IMR-90 (cell line): ENCODE data around the gene ANG.

Source experiments
- CEBPB ChIP-seq: IDR thresholded peaks from 2 replicates; pipeline ENCODE4 v1.6.1; 2012; ENCODE audit warnings: low read depth, low read length, improper control_type of control experiment
- CTCF ChIP-seq: conservative IDR thresholded peaks from 2 replicates; pipeline ENCODE4 v1.5.1; 2012; ENCODE audit warnings: mild to moderate bottlenecking, low read depth, low read length, improper control_type of control experiment
- FOS ChIP-seq: fragments of 150-350 bp; IDR thresholded peaks from 2 replicates; pipeline ENCODE4 v1.6.1; 2016; ENCODE audit warnings: low read depth, low read length
- POLR2A ChIP-seq: IDR thresholded peaks from 2 replicates; pipeline ENCODE4 v1.6.1; 2012; ENCODE audit warnings: mild to moderate bottlenecking, low read depth, low read length
- RFX5 ChIP-seq: IDR thresholded peaks from 2 replicates; pipeline ENCODE4 v1.8.0; 2012; ENCODE audit warnings: low read depth, mild to moderate bottlenecking, low read length, moderate library complexity

GRCh38 chr14:20732979-20733635 lies 44.5 kb downstream of the ANG start:
- no peak for TF ChIP-seq POLR2A
- TF ChIP-seq CTCF, result no peak
- TF ChIP-seq CEBPB, result no peak
- no peak for TF ChIP-seq FOS
- TF ChIP-seq RFX5, result no peak
